Activated CD4-positive, CD25-positive, alpha-beta regulatory T cell treated with anti-CD3 and anti-CD28 coated beads, Interleukin-2, amount 50 U/mL, for 72 hours (primary cell): Measurements from ENCODE around the gene PGLYRP3.

Experiments
- DNase-seq: peaks from one replicate; pipeline ENCODE4 v3.0.0; 2021

Gene PGLYRP3

GRCh38 chr1:153312570-153313186 is at the start of gene PGLYRP3:
Gene PGLYRP3, minus strand, starts transcription at chr1:153312952. Its CDS starts 2,287 bp downstream, at chr1:153310665.
- DNase-seq: no peak

DNA sequence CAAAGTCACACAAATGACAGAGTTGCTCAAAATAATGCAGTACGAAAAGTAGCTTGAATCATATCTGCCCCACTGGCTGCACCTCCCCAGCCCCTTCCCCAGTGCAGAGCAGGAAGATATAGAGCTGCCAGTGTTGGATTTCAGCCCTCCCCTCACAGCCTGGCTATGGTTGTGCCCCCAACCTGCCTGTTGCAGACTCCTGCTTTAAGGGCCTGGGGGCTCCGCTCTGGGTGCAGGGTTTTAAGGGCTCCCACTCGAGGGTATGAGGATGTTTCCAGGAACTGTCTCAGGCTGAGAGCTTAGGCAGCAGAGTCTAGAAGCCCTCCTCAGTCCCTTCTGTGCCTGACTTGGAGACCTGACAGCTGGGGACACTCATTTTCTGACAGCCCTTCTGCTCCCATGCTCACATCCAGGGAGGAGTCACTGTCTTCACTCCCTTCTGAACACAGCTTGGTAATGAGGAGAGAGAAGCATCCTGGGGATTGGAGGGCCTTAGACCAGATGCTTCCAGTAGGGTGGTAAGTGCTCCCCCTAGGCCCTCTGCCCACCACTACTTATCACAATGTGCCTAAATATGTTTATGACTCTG is 49.5 kb upstream of the PGLYRP3 start:
- DNase-seq: no peak

GRCh38 chr1:153361480-153362109 is 48.8 kb upstream of the PGLYRP3 start:
- DNase-seq: no peak

DNA sequence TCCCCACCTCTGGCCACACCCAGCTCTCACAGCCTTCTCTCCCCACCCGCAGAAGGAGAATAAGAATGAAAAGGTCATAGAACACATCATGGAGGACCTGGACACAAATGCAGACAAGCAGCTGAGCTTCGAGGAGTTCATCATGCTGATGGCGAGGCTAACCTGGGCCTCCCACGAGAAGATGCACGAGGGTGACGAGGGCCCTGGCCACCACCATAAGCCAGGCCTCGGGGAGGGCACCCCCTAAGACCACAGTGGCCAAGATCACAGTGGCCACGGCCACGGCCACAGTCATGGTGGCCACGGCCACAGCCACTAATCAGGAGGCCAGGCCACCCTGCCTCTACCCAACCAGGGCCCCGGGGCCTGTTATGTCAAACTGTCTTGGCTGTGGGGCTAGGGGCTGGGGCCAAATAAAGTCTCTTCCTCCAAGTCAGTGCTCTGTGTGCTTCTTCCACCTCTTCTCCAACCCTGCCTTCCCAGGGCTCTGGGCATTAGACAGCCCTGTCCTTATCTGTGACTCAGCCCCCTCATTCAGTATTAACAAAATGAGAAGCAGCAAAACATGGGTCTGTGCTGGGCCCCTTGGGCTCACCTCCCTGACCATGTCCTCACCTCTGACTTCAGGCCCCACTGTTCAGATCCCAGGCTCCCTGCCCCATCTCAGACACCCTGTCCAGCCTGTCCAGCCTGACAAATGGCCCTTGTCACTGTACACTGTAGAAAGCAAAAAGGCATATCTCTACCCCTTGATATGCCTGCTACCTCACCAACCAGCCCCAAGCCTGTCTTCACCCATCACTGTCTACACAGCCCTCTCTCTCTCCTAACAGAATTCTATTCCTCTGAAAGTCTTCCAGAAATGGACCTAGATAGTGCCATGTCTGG is 48.1 kb upstream of the PGLYRP3 start:
- DNase-seq: no peak

- DNase-seq: no peak
Measured at GRCh38 chr1:153360190-153360589, 47.4 kb upstream of the PGLYRP3 start.

DNA sequence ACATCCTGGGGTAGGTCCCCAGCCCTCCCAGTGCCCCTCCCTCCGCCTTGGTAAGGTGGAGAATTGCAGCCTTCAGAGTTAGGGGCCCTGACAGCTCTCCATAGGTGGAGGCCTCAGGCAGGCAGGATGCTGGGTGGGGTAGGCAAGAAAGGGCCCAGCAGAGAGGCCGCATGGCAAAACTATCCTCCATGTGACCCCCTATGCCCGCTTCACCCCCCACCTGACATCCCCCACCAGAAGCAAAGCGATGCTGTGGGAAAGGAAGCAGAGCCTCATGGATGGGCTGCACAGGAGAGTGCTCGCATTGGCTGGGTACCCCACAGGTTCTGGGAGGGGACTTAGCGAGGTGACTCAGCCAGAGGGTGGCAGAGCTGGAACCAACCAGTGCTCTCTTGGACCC is 46.5 kb upstream of the PGLYRP3 start:
- DNase-seq: no peak

DNA sequence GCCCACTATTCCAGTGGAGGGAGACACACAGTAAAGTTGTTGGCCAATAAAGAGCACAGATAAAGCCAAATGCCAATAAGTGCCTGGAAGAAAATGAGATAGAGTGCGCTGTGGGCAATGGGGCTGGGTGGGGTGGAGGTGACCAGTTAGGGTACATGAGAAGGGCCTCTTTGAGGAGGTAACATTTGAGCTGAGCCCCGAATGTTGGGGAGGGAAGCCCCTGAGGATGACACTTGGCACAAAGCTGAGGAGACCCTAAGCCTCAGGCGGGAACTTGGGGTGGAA is 45.9 kb upstream of the PGLYRP3 start:
- DNase-seq: no peak

GRCh38 chr1:153357853-153358690 is 45.3 kb upstream of the PGLYRP3 start, which contains the start of gene S100A9:
Gene S100A9, plus strand, starts transcription at chr1:153357854. Its CDS starts 430 bp downstream, at chr1:153358284.
- DNase-seq: no peak

DNA sequence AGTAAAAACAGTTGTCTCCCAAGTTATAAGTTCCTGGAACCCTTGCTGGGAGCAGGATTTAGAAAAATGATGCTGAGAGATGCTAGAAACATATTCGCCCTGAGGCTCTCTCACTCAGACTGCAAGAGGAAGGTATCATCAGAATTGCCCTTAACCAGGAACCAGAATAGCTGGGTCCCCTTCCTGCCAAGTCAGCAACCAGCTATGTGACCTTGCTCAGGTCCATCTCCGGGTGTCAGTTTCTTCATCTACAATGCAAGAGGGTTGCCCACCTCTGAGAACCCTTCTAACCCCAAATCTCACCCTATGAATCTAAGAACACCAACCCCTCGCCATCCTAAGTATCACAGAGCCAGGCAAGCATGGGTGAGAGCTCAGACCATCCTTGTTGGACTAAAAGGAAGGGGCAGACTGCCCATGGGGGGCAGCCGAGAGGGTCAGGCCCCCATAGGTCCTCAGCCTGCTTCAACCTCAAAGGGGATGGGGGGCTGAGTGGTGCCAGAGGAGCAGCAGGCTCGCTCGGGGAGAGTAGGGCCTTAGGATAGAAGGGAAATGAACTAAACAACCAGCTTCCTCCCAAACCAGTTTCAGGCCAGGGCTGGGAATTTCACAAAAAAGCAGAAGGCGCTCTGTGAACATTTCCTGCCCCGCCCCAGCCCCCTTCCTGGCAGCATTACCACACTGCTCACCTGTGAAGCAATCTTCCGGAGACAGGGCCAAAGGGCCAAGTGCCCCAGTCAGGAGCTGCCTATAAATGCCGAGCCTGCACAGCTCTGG is 44.5 kb upstream of the PGLYRP3 start:
- DNase-seq: no peak

- no peak for DNase-seq
Measured at GRCh38 chr1:153356392-153357075, 43.8 kb upstream of the PGLYRP3 start.

DNA sequence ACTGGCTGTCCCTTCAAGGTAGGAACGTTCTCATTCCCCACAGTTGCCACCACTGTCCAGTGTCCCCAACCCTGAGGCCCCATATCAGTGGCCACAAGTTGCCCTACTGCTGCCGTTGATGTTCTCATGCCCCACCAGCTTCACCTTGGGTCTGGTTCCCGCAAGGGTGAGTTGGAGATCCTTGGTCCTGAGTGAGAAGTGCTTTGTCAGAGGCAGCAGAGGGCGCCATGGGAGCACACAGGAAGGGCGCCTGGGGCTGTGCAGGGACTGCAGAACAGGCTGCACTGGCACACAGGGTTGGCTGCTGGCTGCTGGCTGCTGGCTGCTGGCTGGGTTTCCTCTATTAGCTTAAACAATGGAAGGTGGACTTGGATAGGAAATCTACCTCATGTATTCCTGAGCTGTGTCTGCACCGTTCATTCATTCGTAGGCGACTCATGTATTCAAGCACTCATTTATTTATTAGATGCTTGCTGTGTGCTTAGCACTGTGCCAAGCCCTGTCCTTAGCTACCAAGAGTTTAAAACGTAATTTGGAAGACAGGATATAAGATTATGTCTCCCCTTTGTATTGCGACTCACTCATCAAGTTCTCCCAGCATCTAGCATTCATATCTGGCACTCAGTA is 42.8 kb upstream of the PGLYRP3 start:
- no peak for DNase-seq

GRCh38 chr1:153354515-153355193 is 41.9 kb upstream of the PGLYRP3 start:
- no peak for DNase-seq

- no peak for DNase-seq
Measured at GRCh38 chr1:153353226-153353947, 40.6 kb upstream of the PGLYRP3 start.

DNA sequence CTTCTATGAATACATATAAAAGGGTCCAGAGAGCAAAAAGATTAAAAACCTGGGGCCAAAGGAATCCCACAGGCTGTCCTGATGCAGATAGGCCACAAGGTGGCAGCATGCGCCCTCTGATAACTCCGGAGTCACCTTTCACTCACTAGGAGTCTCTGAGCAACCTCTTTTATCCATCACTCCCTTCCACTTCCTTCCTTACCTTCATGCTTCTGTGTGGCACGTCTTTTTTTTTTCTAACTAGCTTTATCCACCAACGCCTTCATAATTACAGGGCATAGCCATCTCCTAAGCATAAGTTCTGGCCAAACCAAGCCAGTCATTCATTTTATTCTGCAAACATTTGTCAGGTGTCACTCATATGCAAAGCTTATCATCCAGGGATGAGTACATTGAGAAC is 39.8 kb upstream of the PGLYRP3 start:
- peak; percentile 63 for DNase-seq

GRCh38 chr1:153350321-153350957 is 37.7 kb upstream of the PGLYRP3 start:
- DNase-seq: no peak

GRCh38 chr1:153349363-153350320 is 36.9 kb upstream of the PGLYRP3 start:
- no peak for DNase-seq

GRCh38 chr1:153348511-153349362 is 36.0 kb upstream of the PGLYRP3 start, which contains the start of gene PGLYRP4:
Gene PGLYRP4, minus strand, starts transcription at chr1:153348841. Its CDS starts 909 bp downstream, at chr1:153347932.
- DNase-seq: no peak
